ENCODE results near the gene CNIH3.

The CNIH3 gene

DNA sequence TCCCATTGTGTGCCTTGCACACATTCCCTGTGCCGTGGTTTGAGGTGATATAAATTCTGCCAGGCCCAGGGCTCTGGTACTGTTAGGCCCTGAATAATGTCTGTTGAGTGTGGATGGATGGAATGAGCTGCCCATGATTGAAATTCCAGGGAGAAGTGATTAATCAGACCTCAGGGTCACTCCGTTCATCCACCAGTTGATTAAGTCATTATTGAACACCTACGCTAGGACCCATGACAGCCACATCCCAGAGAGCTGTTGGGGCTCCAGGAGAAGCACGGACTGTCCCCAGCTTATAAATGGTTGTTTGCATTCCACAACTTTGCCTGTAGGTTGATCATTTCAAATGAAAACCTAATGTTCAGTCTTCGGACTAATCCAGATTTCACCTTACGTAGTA, 98.4 kb downstream of the CNIH3 start:
- TF ChIP-seq CTCF (IDR thresholded peaks at IDR 0.05; ENCODE audit: low read depth, low read length) = no peak
- in situ Hi-C loops (cut with HindIII; ENCODE audit: low sequenced_read_pairs) = no loop called here
- no peak overlapping the region for H3K4me3 ChIP-seq (ENCODE audit: low read depth, low read length)
- no peak for DNase-seq (ENCODE audit: low read depth, low spot score)

- H3K4me3 ChIP-seq (ENCODE audit: low read depth, low read length) = no peak overlapping the region
- TF ChIP-seq CTCF (IDR thresholded peaks at IDR 0.05; ENCODE audit: low read depth, low read length) = no peak
- DNase-seq (ENCODE audit: low read depth, low spot score) = no peak
- in situ Hi-C loops (cut with HindIII; ENCODE audit: low sequenced_read_pairs) = no loop called here
Measured at GRCh38 chr1:224718470-224719053, 102.4 kb downstream of the CNIH3 start.

DNA sequence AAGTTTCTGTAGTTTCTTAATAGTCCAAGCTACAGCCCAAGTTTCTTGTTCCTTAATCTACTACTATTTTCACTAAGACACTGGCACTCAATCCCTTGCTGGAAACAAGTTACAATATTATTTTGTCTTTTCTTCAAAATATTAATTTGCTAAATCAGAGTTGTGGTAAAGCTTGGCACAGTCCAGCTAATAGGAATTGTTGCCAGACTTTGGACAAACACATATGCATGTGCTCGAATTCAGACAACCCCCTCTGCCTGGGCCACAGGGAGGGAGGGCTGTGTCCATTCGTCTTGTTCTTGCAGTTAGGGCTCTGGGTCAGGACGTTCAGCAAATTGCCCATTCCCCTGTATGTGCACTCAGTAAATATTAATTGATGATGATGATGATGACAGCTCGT, 103.6 kb downstream of the CNIH3 start:
- no peak for DNase-seq (ENCODE audit: low read depth, low spot score)
- in situ Hi-C loops (cut with HindIII; ENCODE audit: low sequenced_read_pairs) = no loop called here
- TF ChIP-seq CTCF (IDR thresholded peaks at IDR 0.05; ENCODE audit: low read depth, low read length) = no peak
- no peak overlapping the region for H3K4me3 ChIP-seq (ENCODE audit: low read depth, low read length)

- DNase-seq (ENCODE audit: low read depth, low spot score) = no peak
- in situ Hi-C loops (cut with HindIII; ENCODE audit: low sequenced_read_pairs) = no loop called here
- no peak overlapping the region for H3K4me3 ChIP-seq (ENCODE audit: low read depth, low read length)
- TF ChIP-seq CTCF (IDR thresholded peaks at IDR 0.05; ENCODE audit: low read depth, low read length) = no peak
Measured at GRCh38 chr1:224720216-224720615, 104.1 kb downstream of the CNIH3 start.

- no peak for TF ChIP-seq CTCF (IDR thresholded peaks at IDR 0.05; ENCODE audit: low read depth, low read length)
- DNase-seq (ENCODE audit: low read depth, low spot score) = no peak
- in situ Hi-C loops (cut with HindIII; ENCODE audit: low sequenced_read_pairs) = no loop called here
Measured at GRCh38 chr1:224721000-224721399, 104.9 kb downstream of the CNIH3 start.

DNA sequence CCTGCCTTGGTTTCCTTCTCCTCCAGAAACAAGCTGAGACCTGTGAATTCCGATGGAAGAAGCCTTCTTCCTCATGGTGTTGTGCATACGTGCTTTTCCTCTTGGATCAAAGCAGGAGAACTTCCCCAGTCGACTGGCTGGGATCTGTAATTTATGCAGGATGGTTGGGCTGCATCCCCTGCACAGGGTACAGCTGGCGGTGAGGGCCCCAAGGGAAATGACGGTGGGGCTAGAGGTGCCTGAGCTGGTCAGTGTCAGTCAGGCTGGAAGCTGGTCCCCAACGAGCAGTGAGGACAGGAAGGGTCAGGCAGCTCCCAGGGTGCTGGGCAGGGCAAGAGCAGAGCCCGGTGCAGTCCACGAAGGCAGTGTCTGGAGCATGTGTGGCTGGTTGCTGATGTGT, 106.7 kb downstream of the CNIH3 start:
- TF ChIP-seq CTCF (IDR thresholded peaks at IDR 0.05; ENCODE audit: low read depth, low read length) = no peak
- H3K4me3 ChIP-seq (ENCODE audit: low read depth, low read length) = no peak overlapping the region
- in situ Hi-C loops (cut with HindIII; ENCODE audit: low sequenced_read_pairs) = no loop called here
- DNase-seq (ENCODE audit: low read depth, low spot score) = no peak

More at GRCh38 chr1:224721000-224721399, 104.9 kb downstream of the CNIH3 start:
- H3K4me3 ChIP-seq (ENCODE audit: low read depth, low read length) = no peak overlapping the region

GRCh38 chr1:224724566-224724965, 108.4 kb downstream of the CNIH3 start:
- no peak for TF ChIP-seq CTCF (IDR thresholded peaks at IDR 0.05; ENCODE audit: low read depth, low read length)
- no peak for DNase-seq (ENCODE audit: low read depth, low spot score)
- in situ Hi-C loops (cut with HindIII; ENCODE audit: low sequenced_read_pairs) = no loop called here
- no peak overlapping the region for H3K4me3 ChIP-seq (ENCODE audit: low read depth, low read length)

Measured in astrocyte of the spinal cord (primary cell).